Measurements from ENCODE around the gene GRIN2A.

GRIN2A gene

GRCh38 chr16:9850817-9851216 is 331.4 kb downstream of the GRIN2A start:
- no peaks in the 10 kb centered on the region for H3K27me3 ChIP-seq (ENCODE audit: low read depth, low read length)
- H3K36me3 ChIP-seq (ENCODE audit: control insufficient read depth in 1 of 2, insufficient read depth in 2 of 2, low read length in 2 of 2), result no peaks in the 10 kb centered on the region
- H3K4me3 ChIP-seq (ENCODE audit: low read depth in 1 of 2, low read length in 2 of 2), result no peak overlapping the region
- H3K4me1 ChIP-seq (ENCODE audit: control insufficient read depth in 1 of 2, insufficient read depth in 2 of 2, low read length in 2 of 2), result no peaks in the 10 kb centered on the region
- H3K27ac ChIP-seq (ENCODE audit: low read length), result no peak overlapping the region
- no peaks in the 10 kb centered on the region for H3K9me3 ChIP-seq (ENCODE audit: control insufficient read depth in 1 of 2, low read length in 2 of 2)

GRCh38 chr16:9849697-9850245 is 332.5 kb downstream of the GRIN2A start:
- H3K36me3 ChIP-seq (ENCODE audit: control insufficient read depth in 1 of 2, insufficient read depth in 2 of 2, low read length in 2 of 2), result no peaks in the 10 kb centered on the region
- no peak overlapping the region for H3K27ac ChIP-seq (ENCODE audit: low read length)

GRCh38 chr16:9847146-9847545 is 335.1 kb downstream of the GRIN2A start:
- Histone ChIP-seq H3K27me3 (ENCODE audit: low read depth, low read length) (no peaks in the 10 kb centered on the region), H3K36me3 (ENCODE audit: control insufficient read depth in 1 of 2, insufficient read depth in 2 of 2, low read length in 2 of 2) (no peaks in the 10 kb centered on the region), H3K27ac (ENCODE audit: low read length) (no peak overlapping the region), H3K4me1 (ENCODE audit: control insufficient read depth in 1 of 2, insufficient read depth in 2 of 2, low read length in 2 of 2) (no peaks in the 10 kb centered on the region), H3K9me3 (ENCODE audit: control insufficient read depth in 1 of 2, low read length in 2 of 2) (no peaks in the 10 kb centered on the region), H3K4me3 (ENCODE audit: low read depth in 1 of 2, low read length in 2 of 2) (no peak overlapping the region)

More at GRCh38 chr16:9849697-9850245, 332.5 kb downstream of the GRIN2A start:
- Histone ChIP-seq H3K4me3 (ENCODE audit: low read depth in 1 of 2, low read length in 2 of 2) (no peak overlapping the region), H3K4me1 (ENCODE audit: control insufficient read depth in 1 of 2, insufficient read depth in 2 of 2, low read length in 2 of 2) (no peaks in the 10 kb centered on the region), H3K9me3 (ENCODE audit: control insufficient read depth in 1 of 2, low read length in 2 of 2) (no peaks in the 10 kb centered on the region), H3K27me3 (ENCODE audit: low read depth, low read length) (no peaks in the 10 kb centered on the region)

GRCh38 chr16:9846362-9847099 is 335.7 kb downstream of the GRIN2A start:
- H3K27me3 ChIP-seq (ENCODE audit: low read depth, low read length), result no peaks in the 10 kb centered on the region
- H3K4me1 ChIP-seq (ENCODE audit: control insufficient read depth in 1 of 2, insufficient read depth in 2 of 2, low read length in 2 of 2), result no peaks in the 10 kb centered on the region
- no peaks in the 10 kb centered on the region for H3K36me3 ChIP-seq (ENCODE audit: control insufficient read depth in 1 of 2, insufficient read depth in 2 of 2, low read length in 2 of 2)
- H3K27ac ChIP-seq (ENCODE audit: low read length), result no peak overlapping the region
- no peak overlapping the region for H3K4me3 ChIP-seq (ENCODE audit: low read depth in 1 of 2, low read length in 2 of 2)
- H3K9me3 ChIP-seq (ENCODE audit: control insufficient read depth in 1 of 2, low read length in 2 of 2), result no peaks in the 10 kb centered on the region

- H3K4me3 ChIP-seq (ENCODE audit: low read depth in 1 of 2, low read length in 2 of 2), result no peak overlapping the region
- H3K27ac ChIP-seq (ENCODE audit: low read length), result no peak overlapping the region
- H3K9me3 ChIP-seq (ENCODE audit: control insufficient read depth in 1 of 2, low read length in 2 of 2), result no peaks in the 10 kb centered on the region
- H3K4me1 ChIP-seq (ENCODE audit: control insufficient read depth in 1 of 2, insufficient read depth in 2 of 2, low read length in 2 of 2), result no peaks in the 10 kb centered on the region
- H3K27me3 ChIP-seq (ENCODE audit: low read depth, low read length), result no peaks in the 10 kb centered on the region
- no peaks in the 10 kb centered on the region for H3K36me3 ChIP-seq (ENCODE audit: control insufficient read depth in 1 of 2, insufficient read depth in 2 of 2, low read length in 2 of 2)
Observed at GRCh38 chr16:9845661-9846361, 336.4 kb downstream of the GRIN2A start.

GRCh38 chr16:9844361-9844760 is 337.9 kb downstream of the GRIN2A start:
- Histone ChIP-seq H3K27ac (ENCODE audit: low read length) (no peak overlapping the region), H3K27me3 (ENCODE audit: low read depth, low read length) (no peaks in the 10 kb centered on the region), H3K36me3 (ENCODE audit: control insufficient read depth in 1 of 2, insufficient read depth in 2 of 2, low read length in 2 of 2) (no peaks in the 10 kb centered on the region), H3K4me3 (ENCODE audit: low read depth in 1 of 2, low read length in 2 of 2) (no peak overlapping the region), H3K4me1 (ENCODE audit: control insufficient read depth in 1 of 2, insufficient read depth in 2 of 2, low read length in 2 of 2) (no peaks in the 10 kb centered on the region), H3K9me3 (ENCODE audit: control insufficient read depth in 1 of 2, low read length in 2 of 2) (no peaks in the 10 kb centered on the region)

- Histone ChIP-seq H3K27me3 (ENCODE audit: low read depth, low read length) (no peaks in the 10 kb centered on the region), H3K36me3 (ENCODE audit: control insufficient read depth in 1 of 2, insufficient read depth in 2 of 2, low read length in 2 of 2) (no peaks in the 10 kb centered on the region), H3K4me3 (ENCODE audit: low read depth in 1 of 2, low read length in 2 of 2) (no peak overlapping the region), H3K27ac (ENCODE audit: low read length) (no peak overlapping the region), H3K4me1 (ENCODE audit: control insufficient read depth in 1 of 2, insufficient read depth in 2 of 2, low read length in 2 of 2) (no peaks in the 10 kb centered on the region), H3K9me3 (ENCODE audit: control insufficient read depth in 1 of 2, low read length in 2 of 2) (no peaks in the 10 kb centered on the region)
Observed at GRCh38 chr16:9843424-9844018, 338.7 kb downstream of the GRIN2A start.

GRCh38 chr16:9840761-9841665 is 341.2 kb downstream of the GRIN2A start:
- Histone ChIP-seq H3K4me1 (ENCODE audit: control insufficient read depth in 1 of 2, insufficient read depth in 2 of 2, low read length in 2 of 2) (no peaks in the 10 kb centered on the region), H3K9me3 (ENCODE audit: control insufficient read depth in 1 of 2, low read length in 2 of 2) (no peaks in the 10 kb centered on the region), H3K36me3 (ENCODE audit: control insufficient read depth in 1 of 2, insufficient read depth in 2 of 2, low read length in 2 of 2) (no peaks in the 10 kb centered on the region), H3K27me3 (ENCODE audit: low read depth, low read length) (no peaks in the 10 kb centered on the region), H3K27ac (ENCODE audit: low read length) (no peak overlapping the region), H3K4me3 (ENCODE audit: low read depth in 1 of 2, low read length in 2 of 2) (no peak overlapping the region)

- Histone ChIP-seq H3K4me1 (ENCODE audit: control insufficient read depth in 1 of 2, insufficient read depth in 2 of 2, low read length in 2 of 2) (no peaks in the 10 kb centered on the region), H3K27me3 (ENCODE audit: low read depth, low read length) (no peaks in the 10 kb centered on the region), H3K27ac (ENCODE audit: low read length) (no peak overlapping the region), H3K4me3 (ENCODE audit: low read depth in 1 of 2, low read length in 2 of 2) (no peak overlapping the region), H3K9me3 (ENCODE audit: control insufficient read depth in 1 of 2, low read length in 2 of 2) (no peaks in the 10 kb centered on the region), H3K36me3 (ENCODE audit: control insufficient read depth in 1 of 2, insufficient read depth in 2 of 2, low read length in 2 of 2) (no peaks in the 10 kb centered on the region)
Observed at GRCh38 chr16:9837481-9837880, 344.7 kb downstream of the GRIN2A start.

GRCh38 chr16:9836118-9836736 is 346.0 kb downstream of the GRIN2A start:
- no peaks in the 10 kb centered on the region for H3K36me3 ChIP-seq (ENCODE audit: control insufficient read depth in 1 of 2, insufficient read depth in 2 of 2, low read length in 2 of 2)
- no peaks in the 10 kb centered on the region for H3K4me1 ChIP-seq (ENCODE audit: control insufficient read depth in 1 of 2, insufficient read depth in 2 of 2, low read length in 2 of 2)
- no peaks in the 10 kb centered on the region for H3K9me3 ChIP-seq (ENCODE audit: control insufficient read depth in 1 of 2, low read length in 2 of 2)
- H3K27me3 ChIP-seq (ENCODE audit: low read depth, low read length), result no peaks in the 10 kb centered on the region
- H3K27ac ChIP-seq (ENCODE audit: low read length), result no peak overlapping the region
- no peak overlapping the region for H3K4me3 ChIP-seq (ENCODE audit: low read depth in 1 of 2, low read length in 2 of 2)

Data from muscle layer of duodenum (tissue), 2 donors.